Measurements from ENCODE around the gene SYTL3. TPM values are rescaled to one million over a fixed set of nuclear protein-coding genes. Genes with fewer than 3 reads are reported as not detected.
"Not testable (repeated sequence)": the region's sequence is repeated elsewhere in the genome, so short reads cannot be mapped to it uniquely, and the experiment has no call there.

The SYTL3 gene
- total RNA-seq, 2 experiments from 2014 or later, result 151 to 163 TPM

DNA sequence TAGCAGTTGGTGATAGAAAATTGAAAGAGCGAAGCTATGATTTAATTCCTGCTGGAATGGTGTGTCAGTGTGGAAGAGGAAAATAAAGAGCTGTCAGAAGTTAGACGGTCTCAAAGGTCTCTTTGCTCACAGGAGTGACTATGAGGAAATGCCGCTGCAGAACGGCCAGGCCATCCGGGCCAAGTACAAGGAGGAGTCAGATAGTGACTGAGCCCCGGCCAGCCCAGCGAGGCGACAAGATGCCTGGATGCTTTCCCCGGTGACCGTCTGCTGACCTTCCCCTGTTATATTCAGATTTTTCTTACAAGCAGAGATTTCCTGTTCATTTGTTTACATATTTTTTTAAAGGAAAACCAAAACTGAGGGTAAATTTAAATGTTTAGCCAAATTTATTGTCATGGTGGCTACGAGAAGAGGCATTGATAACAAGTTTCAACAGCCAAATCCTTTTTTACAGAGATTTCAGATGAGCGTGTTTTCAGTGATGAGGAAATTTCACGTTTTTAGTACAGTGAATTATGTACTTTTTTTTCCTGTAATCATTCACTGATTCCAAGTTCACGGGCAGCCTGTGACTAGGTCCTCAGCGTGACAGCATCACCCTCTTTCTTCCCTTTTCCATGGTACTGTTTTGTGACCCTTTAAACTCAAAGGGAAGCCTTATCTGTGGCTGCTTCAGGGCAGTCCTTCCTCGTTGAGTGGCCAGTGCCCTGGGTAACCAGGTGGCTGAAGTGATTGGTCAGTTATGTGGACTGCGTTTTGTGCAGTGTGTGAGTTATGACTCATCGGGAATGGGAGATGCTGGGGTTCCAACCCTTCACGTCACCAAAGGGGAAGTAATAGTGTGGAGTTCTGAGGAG is 17.9 kb upstream of the SYTL3 start:
- POLR2A ChIA-PET, result no interaction called here
- Mint-ChIP-seq H3K4me1 (ENCODE audit: low read depth) (peaks cover 50% of the 10 kb centered on the region), H3K36me3 (ENCODE audit: low read depth) (peaks cover 59% of the 10 kb centered on the region), H3K9me3 (no peaks in the 10 kb centered on the region), H3K27me3 (no peaks in the 10 kb centered on the region), H3K27ac (peak overlapping the region; percentile 77), H3K4me3 (no peak overlapping the region)
- no peak for TF ChIP-seq CTCF (IDR thresholded peaks at IDR 0.05)
- no peak for DNase-seq
- CTCF ChIA-PET, result interaction anchor here (1.0 to 4.5 kb wide), 2 partner anchors 59 to 60 kb away, joined by 6 to 35 read pairs; no protein-coding TSS in a partner anchor
- no peak for ATAC-seq
- intact Hi-C loops (cut with micrococcal nuclease), result no loop called here

- DNase-seq; ATAC-seq; H3K27me3 Mint-ChIP-seq; H3K4me3 Mint-ChIP-seq; H3K9me3 Mint-ChIP-seq; intact Hi-C loops (cut with micrococcal nuclease): not testable (repeated sequence)
- peak overlapping the region; percentile 77 for H3K27ac Mint-ChIP-seq
- peaks cover 56% of the 10 kb centered on the region for H3K4me1 Mint-ChIP-seq (ENCODE audit: low read depth)
- POLR2A ChIA-PET, result interaction anchor here (1.4 to 2.2 kb wide), 2 partner anchors 12 to 16 kb away, joined by 11 to 14 read pairs; partner anchors contain the start of genes DYNLT1 and SYTL3
- CTCF ChIA-PET, result interaction anchor here (1.0 kb wide), 1 partner anchor 59 kb away, joined by 6 read pairs; no protein-coding TSS in a partner anchor
- H3K36me3 Mint-ChIP-seq (ENCODE audit: low read depth), result peaks cover 53% of the 10 kb centered on the region
Observed at GRCh38 chr6:158632538-158633119, 17.2 kb upstream of the SYTL3 start.

- peaks cover 54% of the 10 kb centered on the region for H3K4me1 Mint-ChIP-seq (ENCODE audit: low read depth)
- intact Hi-C loops (cut with micrococcal nuclease), result no loop called here
- peaks cover 50% of the 10 kb centered on the region for H3K36me3 Mint-ChIP-seq (ENCODE audit: low read depth)
- POLR2A ChIA-PET, result interaction anchor here (1.4 to 2.2 kb wide), 2 partner anchors 11 to 16 kb away, joined by 11 to 14 read pairs; partner anchors contain the start of genes DYNLT1 and SYTL3
- ATAC-seq (no peak), DNase-seq (no peak)
- H3K27me3 Mint-ChIP-seq, result no peaks in the 10 kb centered on the region
- CTCF ChIA-PET, result interaction anchor here (1.0 kb wide), 1 partner anchor 58 kb away, joined by 6 read pairs; no protein-coding TSS in a partner anchor
- no peak overlapping the region for H3K4me3 Mint-ChIP-seq
- TF ChIP-seq CTCF (IDR thresholded peaks at IDR 0.05), result no peak
- H3K27ac Mint-ChIP-seq, result peak overlapping the region; percentile 77
- no peaks in the 10 kb centered on the region for H3K9me3 Mint-ChIP-seq
Observed at GRCh38 chr6:158633127-158633526, 16.7 kb upstream of the SYTL3 start.

GRCh38 chr6:158634695-158635426 is 15.0 kb upstream of the SYTL3 start:
- TF ChIP-seq CTCF (IDR thresholded peaks at IDR 0.05), result no peak
- H3K4me1 Mint-ChIP-seq (ENCODE audit: low read depth), result peaks cover 58% of the 10 kb centered on the region
- no peaks in the 10 kb centered on the region for H3K9me3 Mint-ChIP-seq
- intact Hi-C loops (cut with micrococcal nuclease), result no loop called here
- POLR2A ChIA-PET, result interaction anchor here (0.5 to 2.2 kb wide), 5 partner anchors 9 to 82 kb away, joined by 3 to 14 read pairs (median 3); partner anchors contain the start of gene DYNLT1
- peaks cover 44% of the 10 kb centered on the region for H3K36me3 Mint-ChIP-seq (ENCODE audit: low read depth)
- DNase-seq, result no peak
- H3K4me3 Mint-ChIP-seq, result no peak overlapping the region
- peak overlapping the region; percentile 74 for H3K27ac Mint-ChIP-seq
- H3K27me3 Mint-ChIP-seq, result no peaks in the 10 kb centered on the region
- CTCF ChIA-PET, result interaction anchor here (0.6 to 0.7 kb wide), 2 partner anchors 28 to 459 kb away, joined by 3 read pairs; no protein-coding TSS in a partner anchor
- ATAC-seq, result no peak
